GM15510 (cell line): Measurements from ENCODE around the gene ZNF805.
A peak's percentile ranks its signal among the peaks of the same experiment; 100 is the strongest.

Experiments used
- POLR2A ChIP-seq: IDR thresholded peaks from 3 replicates; pipeline ENCODE4 v1.6.1; 2011; ENCODE audit warnings: borderline replicate concordance; ENCODE audit not compliant: insufficient read length; ENCODE audit errors: extremely low read depth

ZNF805 gene

DNA sequence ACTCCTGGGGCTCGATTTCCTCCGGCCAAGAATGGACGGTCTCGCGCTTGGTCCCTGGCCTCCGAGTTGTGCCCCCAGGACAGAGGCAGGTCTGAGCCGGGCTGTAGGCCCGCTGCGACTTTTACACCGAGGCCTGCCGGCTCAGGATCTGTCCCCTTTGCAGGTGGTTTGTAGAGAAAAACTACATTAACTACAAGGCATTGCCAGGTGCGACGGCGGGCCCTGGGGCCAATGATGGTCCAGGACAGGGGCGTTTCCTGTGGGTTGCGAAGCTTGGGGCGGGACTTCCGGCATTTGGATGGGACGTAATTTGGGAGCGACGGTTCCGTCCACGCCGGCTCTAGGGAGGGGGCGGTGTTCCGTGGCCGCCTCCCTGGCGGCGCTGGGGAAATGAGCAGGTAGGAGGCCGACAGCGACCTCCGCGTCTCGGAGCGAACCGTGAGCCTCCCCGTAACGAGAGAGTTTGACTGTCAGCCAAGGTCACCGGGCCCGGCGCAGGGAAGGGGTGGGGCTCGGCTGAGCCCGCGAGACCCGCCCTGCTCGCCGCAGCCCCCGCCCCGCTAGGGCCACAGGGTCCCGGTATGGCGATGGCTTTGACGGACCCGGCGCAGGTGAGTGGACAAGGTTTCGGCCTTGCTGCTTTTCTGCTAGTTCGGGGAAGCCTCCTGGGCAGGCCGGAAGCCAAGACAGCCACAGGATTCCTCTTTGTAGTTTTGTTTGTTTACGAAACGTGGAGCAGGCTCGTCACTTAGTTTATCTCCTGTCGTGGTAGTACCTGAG is at the start of gene ZNF805:
TSS of gene ZNF805 (plus strand) at position 322 of the 780 bp plus-strand sequence. CDS start at position 582, 260 bp downstream.
- peak; percentile 76 for TF ChIP-seq POLR2A

DNA sequence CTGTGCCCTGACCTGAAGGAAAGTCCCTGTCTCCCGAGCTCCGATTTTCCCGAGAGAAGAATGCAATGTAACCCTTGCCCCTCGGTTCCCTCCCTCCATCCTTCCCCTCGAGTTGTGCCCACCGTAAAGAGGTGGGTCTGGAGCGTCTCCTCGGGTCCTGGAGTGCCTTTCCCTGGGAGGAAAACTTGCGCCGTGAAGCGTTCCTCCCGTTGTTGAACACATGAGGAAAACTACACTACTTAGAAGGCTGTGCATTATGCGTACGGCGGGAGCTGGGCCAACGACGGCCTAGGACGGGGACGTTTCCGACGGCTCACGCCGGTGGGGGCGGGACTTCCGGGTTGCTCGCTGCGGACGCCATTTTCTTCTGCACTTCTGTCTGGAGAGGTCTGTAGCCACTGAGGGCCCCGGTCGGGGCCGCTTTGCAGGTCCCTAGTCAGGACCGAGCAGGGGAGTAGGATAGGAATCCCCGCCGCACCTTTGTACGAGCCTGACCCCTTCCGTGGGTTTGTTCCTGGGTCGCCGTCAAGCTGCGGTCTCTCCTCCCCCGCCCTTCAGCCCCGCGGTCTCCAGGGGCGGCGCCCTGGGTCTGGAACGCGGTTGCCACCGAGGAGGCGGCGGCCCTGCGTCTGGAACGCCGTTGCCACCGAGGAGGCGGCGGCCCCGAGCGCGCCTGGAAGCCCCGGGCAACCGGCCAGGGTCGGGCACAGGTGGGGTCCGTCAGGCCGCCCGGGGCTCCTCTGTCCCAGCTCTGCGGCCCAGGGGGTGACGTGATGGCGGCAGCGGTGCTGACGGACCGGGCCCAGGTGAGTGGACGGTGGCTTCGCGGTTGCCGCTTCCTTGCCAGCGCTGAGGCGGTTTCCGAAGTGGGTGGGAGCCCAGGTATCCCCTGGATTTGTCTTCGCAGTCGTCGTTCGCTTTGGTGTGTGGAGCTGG is 49.0 kb upstream of the ZNF805 start, which contains the start of gene ZNF264:
TSS of gene ZNF264 (plus strand) at position 360 of the 936 bp plus-strand sequence. CDS start at position 774, 414 bp downstream.
- peak; percentile 73 for TF ChIP-seq POLR2A

DNA sequence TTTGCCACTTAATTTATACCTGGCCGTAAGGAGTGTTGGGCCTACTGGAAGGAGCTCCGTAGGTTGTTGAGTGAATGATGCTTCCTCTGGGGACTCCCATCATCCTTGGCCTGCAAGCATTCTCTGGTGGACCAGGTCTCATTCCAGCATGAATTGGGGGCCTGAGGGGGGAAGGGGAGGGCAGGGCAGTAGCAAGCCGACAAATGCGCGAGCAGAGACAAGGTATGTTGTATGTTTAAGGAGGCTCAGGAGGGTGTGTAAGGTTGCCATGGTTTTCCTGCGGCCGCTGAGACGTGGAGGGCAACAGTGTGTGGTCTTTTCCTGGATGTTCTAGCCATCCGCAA is 48.4 kb upstream of the ZNF805 start:
- no peak for TF ChIP-seq POLR2A

DNA sequence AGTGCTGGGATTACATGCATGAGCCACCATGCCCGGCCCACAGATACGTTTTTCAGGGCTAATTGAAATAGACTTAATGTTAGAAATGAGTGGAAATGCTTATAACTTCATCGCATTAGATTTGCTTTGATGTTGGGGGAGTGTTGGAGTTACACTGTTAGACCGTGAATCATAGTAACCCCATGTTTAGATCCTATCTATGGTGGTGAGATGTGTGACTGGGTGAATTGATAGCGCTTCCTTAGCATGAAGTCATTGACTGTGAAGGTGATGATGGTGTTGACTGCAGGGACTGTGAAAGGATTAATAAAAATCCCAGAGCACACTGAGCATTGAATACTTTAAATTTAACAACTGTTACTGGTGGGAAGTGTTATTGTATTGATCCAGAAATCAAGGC is 47.4 kb upstream of the ZNF805 start:
- no peak for TF ChIP-seq POLR2A

DNA sequence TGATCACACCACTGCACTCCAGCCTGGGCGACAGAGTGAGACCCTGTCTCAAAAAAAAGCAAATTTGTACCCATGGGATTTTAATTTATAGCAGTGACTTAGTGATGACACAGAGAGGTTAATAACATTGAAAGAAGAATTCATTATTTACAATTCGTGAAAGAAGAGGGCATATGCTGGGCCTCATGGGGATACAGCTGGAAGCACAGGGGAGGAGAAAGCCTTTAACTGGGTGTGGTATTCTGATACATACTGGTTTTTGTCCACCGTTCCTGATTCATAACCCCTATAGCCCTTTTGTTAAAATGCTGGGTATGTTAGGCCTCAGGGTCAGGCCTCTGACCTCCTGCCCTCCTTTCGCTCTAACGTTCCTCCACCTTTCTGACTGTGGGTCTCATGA is 38.3 kb upstream of the ZNF805 start:
- no peak for TF ChIP-seq POLR2A

DNA sequence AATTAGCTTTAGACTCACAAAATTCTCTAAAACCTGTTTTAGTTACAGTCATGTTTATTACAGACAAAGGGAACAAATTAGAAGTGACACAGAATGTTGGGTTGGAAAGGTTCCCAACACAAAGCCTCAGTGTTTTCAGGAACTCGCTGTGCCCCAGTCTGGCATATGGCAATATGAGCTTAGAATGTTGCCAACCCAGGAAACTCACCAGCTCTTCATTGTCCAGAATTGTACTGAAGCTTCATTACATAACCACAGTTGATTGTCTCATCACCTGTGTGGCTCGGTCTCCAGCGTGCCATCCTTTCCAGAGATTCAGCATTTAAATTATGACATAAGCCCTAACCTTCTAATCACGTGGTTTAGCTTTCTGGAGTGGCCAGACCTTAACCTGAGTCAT is 30.1 kb upstream of the ZNF805 start:
- no peak for TF ChIP-seq POLR2A

DNA sequence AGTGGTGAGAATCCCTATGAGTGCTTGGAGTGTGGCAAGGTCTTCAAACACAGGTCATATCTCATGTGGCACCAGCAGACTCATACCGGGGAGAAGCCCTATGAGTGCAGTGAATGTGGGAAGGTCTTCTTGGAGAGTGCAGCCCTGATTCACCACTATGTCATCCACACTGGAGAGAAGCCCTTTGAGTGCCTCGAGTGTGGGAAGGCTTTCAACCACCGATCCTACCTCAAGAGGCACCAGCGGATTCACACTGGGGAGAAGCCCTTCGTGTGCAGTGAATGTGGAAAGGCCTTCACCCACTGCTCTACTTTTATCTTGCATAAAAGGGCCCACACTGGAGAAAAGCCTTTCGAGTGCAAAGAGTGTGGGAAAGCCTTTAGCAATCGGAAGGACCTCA is 28.3 kb upstream of the ZNF805 start:
- no peak for TF ChIP-seq POLR2A

DNA sequence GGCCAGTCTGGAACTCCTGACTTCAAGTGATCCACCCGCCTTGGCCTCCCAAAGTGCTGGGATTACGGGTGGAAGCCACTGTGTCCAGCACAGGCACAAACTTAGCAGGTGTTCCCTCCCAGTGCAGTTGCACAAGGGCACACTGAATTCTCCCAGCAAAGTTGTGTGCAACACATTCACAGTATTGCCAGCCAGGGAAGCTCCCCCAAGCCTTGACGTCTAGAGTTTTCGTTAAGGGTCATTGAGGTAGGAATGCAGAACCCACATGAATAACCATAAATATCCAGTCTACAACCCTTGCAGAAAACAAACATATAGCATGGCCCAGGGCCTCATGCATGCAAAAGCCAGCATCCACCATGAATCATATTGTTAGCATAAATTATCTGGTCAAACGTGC is 12.9 kb upstream of the ZNF805 start:
- no peak for TF ChIP-seq POLR2A

DNA sequence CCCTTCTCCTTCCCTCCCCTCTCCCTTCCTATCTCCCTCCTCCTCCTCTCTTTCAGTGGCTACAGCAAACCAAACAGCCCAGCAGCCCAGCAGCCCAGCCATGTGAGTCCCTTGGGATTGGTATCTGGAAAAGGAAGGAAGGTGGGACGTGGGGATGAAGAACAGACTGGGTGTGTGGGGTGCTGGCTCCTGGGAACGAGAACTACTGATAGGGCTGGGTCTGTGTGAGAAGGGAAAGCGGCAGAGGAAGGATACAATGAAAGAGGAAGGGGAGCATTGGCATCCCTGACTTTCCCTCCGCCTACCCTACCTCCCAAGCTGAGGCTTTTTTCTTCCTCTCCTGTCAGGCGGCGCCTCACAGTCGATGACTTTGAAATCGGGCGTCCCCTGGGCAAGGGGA is 8.7 kb upstream of the ZNF805 start:
- no peak for TF ChIP-seq POLR2A

DNA sequence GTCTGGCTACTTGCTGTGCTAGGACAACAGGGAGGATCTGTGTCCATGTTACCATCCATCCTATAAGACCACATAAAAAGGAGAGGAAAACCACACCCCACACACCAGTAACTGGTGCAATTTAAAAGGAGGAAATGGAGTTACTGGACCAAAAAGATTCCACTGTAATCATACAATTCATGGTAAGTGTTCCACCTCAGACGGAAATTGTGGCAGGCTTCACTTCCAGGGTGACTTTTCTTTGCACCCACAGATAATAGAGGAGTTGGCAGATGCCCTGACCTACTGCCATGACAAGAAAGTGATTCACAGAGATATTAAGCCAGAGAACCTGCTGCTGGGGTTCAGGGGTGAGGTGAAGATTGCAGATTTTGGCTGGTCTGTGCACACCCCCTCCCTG is 7.2 kb upstream of the ZNF805 start:
- no peak for TF ChIP-seq POLR2A

DNA sequence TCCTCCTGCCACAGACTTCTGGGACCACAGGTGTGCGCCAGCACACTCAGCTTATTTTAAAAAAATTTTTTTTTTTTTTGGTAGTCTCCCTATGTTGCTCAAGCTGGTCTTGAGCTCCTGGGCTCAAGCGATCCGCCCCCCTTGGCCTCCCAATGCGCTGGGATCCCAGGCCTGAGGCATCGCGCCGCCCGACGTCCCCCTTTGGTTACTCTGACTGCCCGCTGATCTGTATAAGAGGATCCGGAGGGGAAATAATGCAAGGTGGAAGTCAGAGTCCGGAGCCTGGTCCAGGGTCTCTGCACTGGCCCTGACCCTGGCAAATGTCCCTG is 486 bp upstream of the ZNF805 start:
- TF ChIP-seq POLR2A = no peak

DNA sequence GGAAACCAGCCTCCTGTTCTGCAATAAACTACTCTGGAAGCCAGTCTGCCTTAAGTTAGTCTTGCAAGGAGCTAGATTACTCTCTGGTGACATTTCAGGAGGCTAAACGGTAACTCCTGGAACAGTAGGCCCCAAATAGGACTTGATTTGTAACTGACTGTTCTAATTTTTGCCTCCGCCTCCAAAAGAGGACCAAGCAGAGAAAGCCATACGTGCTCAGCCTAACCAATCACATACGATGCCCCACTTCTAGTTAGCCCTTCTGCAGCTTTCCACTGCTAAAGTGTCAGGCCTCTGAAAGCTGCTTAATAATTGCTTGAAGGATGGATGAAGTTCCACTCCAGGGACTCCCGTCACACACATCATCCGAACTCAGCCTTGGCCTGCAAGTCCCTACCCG is 744 bp downstream of the ZNF805 start:
- no peak for TF ChIP-seq POLR2A

DNA sequence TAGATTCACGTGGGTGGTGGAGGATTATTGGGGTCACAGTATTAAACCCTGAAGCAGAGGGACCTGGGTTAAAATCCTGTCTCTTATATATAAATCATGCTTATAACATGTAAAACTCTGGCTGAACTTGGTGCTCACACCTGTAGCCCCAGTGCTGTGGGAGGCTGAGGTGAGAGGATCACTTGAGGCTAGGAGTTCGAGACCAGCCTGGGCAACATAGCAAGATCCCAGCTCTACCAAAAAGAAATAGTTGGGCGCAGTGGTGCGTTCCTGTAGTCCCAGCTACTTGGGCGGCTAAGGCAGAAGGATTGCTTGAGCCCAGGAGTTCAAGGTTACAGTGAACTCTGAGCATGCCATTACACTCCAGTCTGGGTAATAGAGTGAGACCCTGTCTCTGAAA is 2.4 kb downstream of the ZNF805 start:
- TF ChIP-seq POLR2A = no peak

DNA sequence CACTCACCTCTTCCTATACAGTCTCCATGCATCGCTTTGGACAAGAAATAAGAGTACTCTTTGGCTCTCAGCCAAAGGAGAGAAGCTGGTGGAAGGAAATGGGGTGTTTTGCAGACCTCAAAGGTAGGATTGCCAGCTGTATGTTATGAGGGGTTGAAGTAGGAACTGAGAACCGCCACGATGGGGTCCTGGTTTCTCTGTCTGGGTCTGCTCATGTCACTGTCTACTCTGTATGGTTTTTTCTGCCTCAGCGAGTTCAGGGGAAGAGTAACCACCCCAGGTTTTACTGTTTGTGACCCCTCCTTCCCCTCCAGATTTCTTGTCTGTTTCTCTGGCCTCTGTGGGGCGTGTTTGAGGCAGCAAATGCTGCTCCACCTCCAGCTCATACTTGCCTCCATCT is 4.1 kb downstream of the ZNF805 start:
- TF ChIP-seq POLR2A = no peak

DNA sequence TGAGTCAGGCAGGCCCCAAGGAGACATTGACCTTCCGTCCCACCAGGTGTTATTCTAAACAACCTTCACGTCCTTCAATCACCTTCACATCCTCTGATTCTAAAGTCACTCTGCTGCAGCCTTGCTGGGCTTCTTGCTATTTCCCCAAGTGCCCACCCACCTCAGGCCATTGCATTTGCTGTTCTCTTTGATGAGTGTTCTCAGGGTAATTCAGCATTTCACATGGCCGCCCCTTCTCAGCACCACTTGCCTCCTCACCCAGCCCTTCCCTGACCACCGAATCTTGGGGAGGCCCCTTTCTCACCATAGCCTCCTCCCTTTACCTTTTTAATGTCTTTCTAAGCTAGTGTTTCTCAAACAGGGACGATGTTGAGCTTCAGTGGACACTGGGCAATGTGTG is 4.6 kb downstream of the ZNF805 start:
- TF ChIP-seq POLR2A = no peak

DNA sequence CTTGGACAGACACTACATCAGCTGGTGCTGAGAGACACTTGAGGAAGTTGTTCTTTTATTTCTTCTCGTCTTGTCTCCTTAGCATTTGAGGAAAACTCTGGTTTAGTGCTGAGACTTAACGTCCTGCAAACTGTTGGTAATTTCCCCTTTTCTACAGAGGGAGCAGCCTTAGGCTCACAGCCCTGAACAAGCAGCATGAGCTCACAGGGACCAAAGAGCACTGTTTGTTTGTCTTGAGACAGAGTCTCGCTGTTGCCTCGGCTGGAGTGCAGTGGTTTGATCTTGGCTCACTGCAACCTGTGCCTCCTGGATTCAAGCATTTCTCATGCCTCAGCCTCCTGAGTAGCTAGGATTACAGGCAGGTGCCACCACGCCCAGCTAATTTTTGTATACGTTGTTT is 5.5 kb downstream of the ZNF805 start:
- TF ChIP-seq POLR2A = no peak

DNA sequence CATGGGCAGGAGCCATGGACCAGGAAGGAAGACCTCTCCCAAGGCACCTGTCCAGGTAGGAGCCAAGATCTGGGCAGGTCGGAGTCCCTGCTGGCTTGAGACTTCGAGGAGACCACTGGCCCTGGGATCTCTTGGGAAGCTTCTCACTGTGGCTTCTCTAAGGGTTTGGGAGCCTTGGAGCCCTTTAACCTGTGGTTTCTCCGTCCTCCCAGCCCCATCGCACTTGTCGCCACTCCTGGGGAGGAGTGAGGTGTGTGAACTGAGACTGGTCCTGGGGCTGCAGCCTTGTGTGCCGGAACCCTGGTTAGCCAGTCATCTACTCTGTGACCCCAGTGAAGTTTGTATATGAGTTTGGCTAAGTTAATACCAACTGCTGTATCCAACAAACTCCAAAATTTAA is 8.2 kb downstream of the ZNF805 start:
- TF ChIP-seq POLR2A = no peak

DNA sequence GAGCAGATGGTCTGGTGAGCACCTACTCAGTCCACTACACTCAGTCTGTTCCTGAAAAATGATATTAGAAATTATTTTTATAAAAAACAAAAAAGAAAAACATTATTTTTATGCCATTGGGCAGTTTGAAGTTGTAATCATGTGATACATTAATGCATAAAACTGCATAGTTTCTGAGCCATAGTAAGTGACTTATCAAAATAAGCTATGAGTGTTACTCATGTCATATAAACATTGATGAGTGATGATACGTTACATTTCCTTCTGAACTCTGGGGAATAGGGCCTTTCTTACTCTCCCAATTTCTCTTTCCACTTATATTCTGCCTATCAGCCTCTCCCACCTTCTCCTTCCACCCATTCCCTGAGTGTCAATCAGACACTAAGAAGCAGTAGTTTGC is 8.9 kb downstream of the ZNF805 start:
- no peak for TF ChIP-seq POLR2A
